Measurements from ENCODE around the gene PPP1R14B.

Gene PPP1R14B

GRCh38 chr11:64245401-64245796 lies 1.3 kb downstream of the PPP1R14B start:
- DNase-seq: peak in 1 of 2 donors; percentile 34

GRCh38 chr11:64244966-64245365 lies 1.8 kb downstream of the PPP1R14B start:
- no peak for DNase-seq

- no peak for DNase-seq
These were observed 2.6 kb downstream of the PPP1R14B start for GRCh38 chr11:64244107-64244506.

GRCh38 chr11:64243236-64243854 lies 3.4 kb downstream of the PPP1R14B start:
- no peak for DNase-seq

GRCh38 chr11:64241491-64242374 lies 5.0 kb downstream of the PPP1R14B start:
- DNase-seq: peak in 1 of 2 donors; percentile 100

- DNase-seq: peak in 1 of 2 donors; percentile 100
These were observed 5.6 kb downstream of the PPP1R14B start for GRCh38 chr11:64241241-64241490.

- DNase-seq: peak; percentile 97 to 98
These were observed 6.1 kb downstream of the PPP1R14B start, which contains the start of gene FKBP2 for GRCh38 chr11:64240435-64241240. Gene FKBP2 (plus strand): TSS chr11:64241095. CDS start chr11:64242388, 1,293 bp downstream.

GRCh38 chr11:64239662-64240434 lies 6.9 kb downstream of the PPP1R14B start:
- no peak for DNase-seq

- no peak for DNase-seq
These were observed 7.7 kb downstream of the PPP1R14B start for GRCh38 chr11:64238999-64239398.

GRCh38 chr11:64238076-64238475 lies 8.7 kb downstream of the PPP1R14B start:
- DNase-seq: no peak

- no peak for DNase-seq
These were observed 9.2 kb downstream of the PPP1R14B start for GRCh38 chr11:64237484-64237951.

- no peak for DNase-seq
These were observed 11.1 kb downstream of the PPP1R14B start for GRCh38 chr11:64235437-64236161.

- DNase-seq: peak in 1 of 2 donors; percentile 63
These were observed 11.9 kb downstream of the PPP1R14B start for GRCh38 chr11:64234647-64235379.

- DNase-seq: peak; percentile 70 to 78
These were observed 12.7 kb downstream of the PPP1R14B start, which contains the start of gene VEGFB for GRCh38 chr11:64233913-64234586. Gene VEGFB (plus strand): TSS chr11:64234584. CDS start chr11:64234834, 250 bp downstream.

- no peak for DNase-seq
These were observed 13.8 kb downstream of the PPP1R14B start for GRCh38 chr11:64232967-64233315.

- DNase-seq: no peak
These were observed 14.4 kb downstream of the PPP1R14B start for GRCh38 chr11:64232182-64232966.

- DNase-seq: no peak
These were observed 15.2 kb downstream of the PPP1R14B start for GRCh38 chr11:64231546-64231945.

GRCh38 chr11:64230985-64231365 lies 15.8 kb downstream of the PPP1R14B start:
- DNase-seq: no peak

GRCh38 chr11:64230171-64230984 lies 16.4 kb downstream of the PPP1R14B start, which contains the start of gene DNAJC4:
Gene DNAJC4 (plus strand): TSS chr11:64230548. CDS start chr11:64230855, 307 bp downstream.
- peak; percentile 90 to 92 for DNase-seq
